Measurements from ENCODE around the gene OLFM1. TPM values are rescaled to one million over a fixed set of nuclear protein-coding genes. Genes with fewer than 3 reads are reported as not detected.
"Not testable (repeated sequence)": the region's sequence is repeated elsewhere in the genome, so short reads cannot be mapped to it uniquely, and the experiment has no call there.

OLFM1 gene
- total RNA-seq, 1 donor from 2014 or later = 5.3 TPM

DNA sequence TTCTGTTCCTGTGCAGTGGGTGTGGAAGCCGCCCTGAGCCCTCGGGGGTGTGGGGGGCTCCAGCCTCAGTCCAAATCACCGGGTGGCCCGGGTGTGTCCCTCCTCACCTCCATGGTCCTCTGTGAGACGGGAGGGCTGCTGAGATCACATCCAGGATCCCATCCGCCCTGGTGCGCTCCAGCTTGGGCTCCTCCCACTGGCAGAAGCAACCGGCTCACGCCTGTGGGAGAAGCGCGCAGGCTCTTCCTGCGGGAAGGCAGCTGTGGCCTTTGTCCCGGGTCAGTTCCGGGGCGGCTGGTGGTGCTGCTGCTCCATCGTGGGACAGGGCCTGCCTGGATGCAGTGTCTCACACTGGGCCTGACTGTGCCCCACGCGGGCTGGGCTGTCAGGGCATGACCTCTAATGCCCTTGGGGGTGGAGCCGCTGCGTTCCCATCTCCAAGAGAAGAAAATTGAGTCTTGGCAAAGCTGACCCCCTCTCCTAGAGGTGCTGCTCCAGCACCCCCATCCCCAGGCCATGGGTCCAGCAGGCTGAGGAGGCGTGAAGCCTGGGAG is 18.5 kb downstream of the OLFM1 start:
- intact Hi-C loops (cut with micrococcal nuclease) = no loop called here

DNA sequence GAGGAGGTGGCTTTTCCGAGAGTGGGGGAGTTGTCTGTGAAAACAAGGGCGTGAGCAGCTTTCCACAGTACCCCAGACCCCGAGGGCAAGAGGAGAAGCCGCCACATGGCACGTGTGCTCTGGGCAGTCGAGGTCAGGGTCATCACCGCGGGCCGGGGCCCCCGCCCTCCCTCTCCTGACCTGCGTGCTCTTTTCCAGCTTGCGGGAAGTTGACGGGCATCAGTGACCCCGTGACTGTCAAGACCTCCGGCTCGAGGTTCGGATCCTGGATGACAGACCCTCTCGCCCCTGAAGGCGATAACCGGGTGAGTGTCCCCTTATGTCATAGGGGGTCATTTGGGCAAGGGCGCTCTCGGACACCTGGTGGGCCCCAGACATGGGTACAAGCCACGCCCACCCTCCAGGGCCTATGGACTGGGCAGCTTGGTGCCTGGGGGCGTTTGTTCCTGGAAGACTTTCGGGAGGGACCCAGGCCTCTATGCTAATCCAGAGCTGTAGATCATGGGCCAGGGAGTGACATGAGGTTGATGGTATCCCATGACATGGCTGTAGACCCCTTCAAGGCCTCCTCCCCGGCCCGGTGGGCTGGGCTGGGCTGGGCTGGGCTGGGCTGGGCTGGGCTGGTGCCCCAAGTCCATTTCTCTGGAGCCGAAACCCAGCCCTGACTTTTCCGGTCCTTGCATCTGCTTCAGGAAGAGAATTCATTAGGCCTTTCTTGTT is 19.2 kb downstream of the OLFM1 start:
- intact Hi-C loops (cut with micrococcal nuclease) = no loop called here

DNA sequence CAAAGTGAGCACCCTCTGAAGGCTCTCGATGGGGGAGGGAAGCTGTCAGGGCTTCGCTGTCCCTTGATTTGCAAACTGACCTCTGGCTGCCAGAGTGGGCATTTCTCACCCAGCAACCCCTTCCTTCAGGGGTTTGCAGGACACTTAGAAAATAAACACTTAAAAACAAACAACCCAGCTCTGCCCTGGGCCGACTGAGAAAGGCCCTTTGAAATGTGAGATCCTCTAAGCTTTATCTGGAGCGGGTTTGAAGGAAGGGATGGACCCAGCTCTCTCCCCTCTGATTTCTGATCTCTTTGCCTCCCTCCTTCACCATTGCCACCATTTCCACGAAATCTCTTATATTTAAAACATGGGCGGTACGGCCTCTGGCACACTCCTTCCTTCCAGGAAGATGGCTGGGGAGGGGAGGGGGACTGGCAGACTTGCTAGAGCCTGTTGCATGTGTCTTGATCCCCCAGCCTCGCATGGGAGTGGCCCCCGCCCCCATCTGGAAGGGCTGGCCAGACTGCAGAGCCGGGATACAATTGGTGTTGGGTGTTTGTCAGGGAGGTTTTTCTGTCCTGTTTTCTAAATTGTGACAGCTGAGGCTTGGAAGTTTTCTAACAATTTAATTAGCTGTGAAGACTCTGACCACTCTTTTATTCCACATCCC is 20.2 kb downstream of the OLFM1 start:
- intact Hi-C loops (cut with micrococcal nuclease) = loop anchor here (2.0 kb wide), 1 partner anchor 23 kb away; no protein-coding TSS in a partner anchor

DNA sequence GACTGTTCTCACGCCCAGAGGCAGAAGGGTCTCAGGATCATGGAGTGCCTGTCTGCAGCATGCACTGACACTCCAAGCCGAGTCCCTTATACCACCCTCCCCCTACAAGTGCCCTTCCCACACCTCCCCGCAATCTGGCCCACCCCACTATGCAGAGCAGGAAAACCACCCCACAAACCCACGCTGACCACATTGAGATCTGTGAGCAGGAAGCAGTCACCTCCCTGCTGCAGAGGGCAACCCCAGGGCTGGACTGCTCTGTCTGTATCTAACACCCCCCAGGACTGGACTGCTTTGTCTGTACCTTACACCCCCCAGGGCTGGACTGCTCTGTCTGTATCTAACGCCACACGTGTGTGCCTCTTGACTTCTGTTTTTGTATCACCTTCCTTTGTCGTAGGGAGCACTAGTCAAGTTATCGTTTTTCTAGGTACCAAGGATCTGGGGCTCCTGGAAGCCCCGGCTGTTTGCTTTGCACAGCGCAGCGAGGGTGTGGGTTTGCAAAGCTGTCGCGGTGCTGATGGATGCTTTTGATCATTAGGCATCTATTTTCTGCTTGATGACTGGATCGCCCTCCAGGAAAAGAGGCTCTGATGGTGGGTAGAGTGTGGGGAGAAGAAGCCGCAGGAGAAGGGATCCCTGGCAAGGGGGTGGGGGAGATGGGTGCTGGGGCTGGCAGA is 21.5 kb downstream of the OLFM1 start:
- intact Hi-C loops (cut with micrococcal nuclease) = loop anchor here (2.0 kb wide), 1 partner anchor 22 kb away; no protein-coding TSS in a partner anchor

DNA sequence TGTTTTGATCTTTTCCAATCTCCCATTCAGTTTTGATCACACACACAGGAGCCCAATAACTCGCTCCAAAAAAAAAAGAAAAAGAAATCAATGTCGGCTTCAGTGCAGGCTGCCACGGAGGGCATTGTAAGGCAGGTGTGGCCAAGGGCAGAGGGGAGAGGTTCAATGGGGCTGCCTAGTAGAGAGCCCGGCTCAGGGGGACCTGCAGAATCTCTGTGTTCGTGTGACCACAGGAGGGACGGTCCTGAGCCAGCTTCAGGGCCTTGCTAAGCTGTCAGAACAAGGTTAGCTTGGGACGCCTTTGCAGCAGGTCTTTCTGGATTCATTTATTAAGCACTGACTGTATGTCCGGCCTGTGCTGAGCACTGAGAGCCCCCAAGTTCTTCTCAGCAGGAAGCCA is 22.2 kb downstream of the OLFM1 start:
- intact Hi-C loops (cut with micrococcal nuclease) = loop anchor here (2.0 kb wide), 1 partner anchor 21 kb away; no protein-coding TSS in a partner anchor

DNA sequence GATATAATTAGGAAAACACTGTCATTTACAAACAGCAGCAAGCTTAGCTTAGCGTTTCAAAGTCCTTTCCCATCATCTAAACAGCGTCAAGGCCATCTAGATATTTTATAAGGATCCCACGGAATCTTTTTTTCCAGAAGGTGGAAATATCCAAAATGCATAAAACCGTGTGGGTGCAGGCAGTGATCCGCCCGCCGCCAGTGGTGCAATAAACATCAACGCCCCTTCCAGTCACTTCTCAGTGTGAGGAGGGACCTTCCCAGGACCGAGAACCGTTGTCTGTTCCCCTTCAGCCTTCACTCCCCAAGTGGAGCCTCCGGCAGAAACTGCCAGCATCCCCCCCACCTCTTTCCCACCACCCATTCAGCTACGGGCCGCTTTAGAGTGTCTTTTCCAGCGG is 22.9 kb downstream of the OLFM1 start:
- intact Hi-C loops (cut with micrococcal nuclease) = no loop called here

DNA sequence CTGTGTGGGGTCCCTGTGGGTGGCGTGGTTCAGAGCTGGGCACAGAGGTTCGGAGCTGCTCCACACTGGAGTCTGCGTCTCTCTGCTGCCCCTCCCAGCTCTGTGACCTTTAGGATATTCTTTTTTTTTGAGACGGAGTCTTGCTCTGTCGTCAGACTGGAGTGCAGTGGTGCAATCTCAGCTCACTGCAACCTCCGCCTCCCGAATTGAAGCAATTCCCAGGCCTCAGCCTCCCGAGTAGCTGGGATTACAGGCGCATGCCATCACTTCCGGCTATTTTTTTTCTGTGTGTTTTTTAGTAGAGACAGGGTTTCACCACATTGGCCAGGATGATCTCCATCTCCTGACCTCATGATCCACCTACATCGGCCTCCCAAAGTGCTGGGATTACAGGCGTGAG is 24.1 kb downstream of the OLFM1 start:
- intact Hi-C loops (cut with micrococcal nuclease) = not testable (repeated sequence)

DNA sequence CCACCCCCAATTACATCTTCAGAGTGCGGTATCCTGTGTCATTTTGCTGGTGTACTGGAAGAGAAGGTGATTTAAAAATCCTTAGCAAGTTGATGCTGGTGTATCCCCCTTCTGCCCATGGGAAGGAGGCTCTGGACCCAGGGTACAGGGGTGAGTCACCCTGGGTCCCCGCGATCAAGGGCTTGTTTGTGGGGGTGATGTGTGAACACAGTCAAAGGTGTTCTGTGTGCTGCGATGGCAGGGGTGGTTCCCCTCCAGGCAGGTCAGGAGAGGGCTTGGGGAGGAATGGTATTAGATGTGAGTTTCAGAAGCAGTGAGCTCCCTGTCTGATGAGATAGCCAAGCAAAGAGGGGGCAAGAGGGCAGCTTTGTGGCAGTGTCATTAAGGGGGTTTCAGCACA is 28.9 kb downstream of the OLFM1 start:
- intact Hi-C loops (cut with micrococcal nuclease) = no loop called here

DNA sequence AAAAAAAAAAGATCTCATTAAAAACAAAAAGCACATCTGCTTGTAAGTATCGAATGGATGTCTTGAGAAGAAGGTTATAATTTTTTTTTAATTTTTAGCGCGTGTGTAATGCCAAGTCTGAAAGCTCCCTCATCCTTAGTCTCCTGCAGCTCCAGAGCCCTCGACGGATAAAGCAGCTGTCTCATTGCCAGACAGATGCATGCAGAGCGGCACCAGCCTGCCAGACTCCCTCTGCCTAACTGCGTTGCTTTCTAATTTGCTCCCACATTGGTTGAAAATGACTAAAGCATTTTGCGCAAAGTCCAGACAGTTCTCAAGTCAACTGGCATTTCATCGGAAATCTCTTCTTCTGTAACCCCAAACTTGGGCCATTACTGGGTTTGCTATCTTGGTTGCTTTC is 29.4 kb downstream of the OLFM1 start:
- intact Hi-C loops (cut with micrococcal nuclease) = no loop called here

DNA sequence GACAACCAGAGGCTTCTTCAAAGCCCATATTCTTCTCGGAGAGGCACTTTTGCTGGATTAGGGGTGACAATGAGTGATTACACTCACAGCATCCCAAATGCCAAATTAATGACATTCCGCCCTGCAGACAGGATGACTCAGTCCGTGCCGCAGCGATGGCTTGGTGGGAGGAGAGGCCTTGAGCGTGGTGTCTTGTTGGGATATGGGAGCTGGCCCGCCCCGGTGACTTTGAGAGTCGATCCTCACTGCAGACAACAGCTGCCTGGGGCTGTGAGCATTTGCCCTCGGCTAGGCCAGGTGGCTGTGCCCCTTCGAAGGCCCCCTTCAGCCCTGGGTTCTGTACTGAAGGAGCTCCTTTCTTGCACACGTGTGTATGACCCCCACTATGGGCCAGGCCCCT is 29.8 kb downstream of the OLFM1 start:
- intact Hi-C loops (cut with micrococcal nuclease) = no loop called here

DNA sequence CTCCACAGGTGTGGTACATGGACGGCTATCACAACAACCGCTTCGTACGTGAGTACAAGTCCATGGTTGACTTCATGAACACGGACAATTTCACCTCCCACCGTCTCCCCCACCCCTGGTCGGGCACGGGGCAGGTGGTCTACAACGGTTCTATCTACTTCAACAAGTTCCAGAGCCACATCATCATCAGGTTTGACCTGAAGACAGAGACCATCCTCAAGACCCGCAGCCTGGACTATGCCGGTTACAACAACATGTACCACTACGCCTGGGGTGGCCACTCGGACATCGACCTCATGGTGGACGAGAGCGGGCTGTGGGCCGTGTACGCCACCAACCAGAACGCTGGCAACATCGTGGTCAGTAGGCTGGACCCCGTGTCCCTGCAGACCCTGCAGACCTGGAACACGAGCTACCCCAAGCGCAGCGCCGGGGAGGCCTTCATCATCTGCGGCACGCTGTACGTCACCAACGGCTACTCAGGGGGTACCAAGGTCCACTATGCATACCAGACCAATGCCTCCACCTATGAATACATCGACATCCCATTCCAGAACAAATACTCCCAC is 32.1 kb downstream of the OLFM1 start:
- intact Hi-C loops (cut with micrococcal nuclease) = no loop called here

DNA sequence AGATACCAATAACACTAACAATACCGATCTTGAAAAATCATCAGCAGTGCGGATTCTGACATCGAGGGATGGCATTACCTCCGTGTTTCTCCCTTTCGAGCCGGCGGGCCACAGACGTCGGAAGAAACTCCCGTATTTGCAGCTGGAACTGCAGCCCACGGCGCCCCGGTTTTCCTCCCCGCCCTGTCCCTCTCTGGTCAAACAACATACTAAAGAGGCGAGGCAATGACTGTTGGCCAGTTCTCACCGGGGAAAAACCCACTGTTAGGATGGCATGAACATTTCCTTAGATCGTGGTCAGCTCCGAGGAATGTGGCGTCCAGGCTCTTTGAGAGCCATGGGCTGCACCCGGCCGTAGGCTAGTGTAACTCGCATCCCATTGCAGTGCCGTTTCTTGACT is 32.8 kb downstream of the OLFM1 start:
- intact Hi-C loops (cut with micrococcal nuclease) = no loop called here

DNA sequence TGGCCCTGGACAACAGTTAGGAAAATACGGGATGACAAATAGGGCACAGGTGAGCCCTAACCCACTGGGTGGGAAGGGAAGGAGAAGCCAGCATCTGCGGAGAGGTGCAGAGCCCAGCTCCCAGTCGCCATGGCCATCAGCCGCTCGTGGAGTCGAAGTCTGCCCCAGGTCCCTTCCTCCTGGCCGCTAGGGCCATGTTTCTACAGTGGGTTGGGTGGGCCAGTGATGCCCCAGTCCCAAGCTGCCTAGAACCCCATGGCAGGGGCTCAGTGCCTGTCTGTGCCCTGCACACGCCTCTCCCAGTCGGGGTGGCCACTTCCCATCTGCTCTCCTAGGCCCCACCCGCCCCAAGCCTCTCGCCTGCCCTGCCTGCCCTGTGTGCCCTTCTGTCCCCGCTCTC is 34.8 kb downstream of the OLFM1 start:
- intact Hi-C loops (cut with micrococcal nuclease) = no loop called here

DNA sequence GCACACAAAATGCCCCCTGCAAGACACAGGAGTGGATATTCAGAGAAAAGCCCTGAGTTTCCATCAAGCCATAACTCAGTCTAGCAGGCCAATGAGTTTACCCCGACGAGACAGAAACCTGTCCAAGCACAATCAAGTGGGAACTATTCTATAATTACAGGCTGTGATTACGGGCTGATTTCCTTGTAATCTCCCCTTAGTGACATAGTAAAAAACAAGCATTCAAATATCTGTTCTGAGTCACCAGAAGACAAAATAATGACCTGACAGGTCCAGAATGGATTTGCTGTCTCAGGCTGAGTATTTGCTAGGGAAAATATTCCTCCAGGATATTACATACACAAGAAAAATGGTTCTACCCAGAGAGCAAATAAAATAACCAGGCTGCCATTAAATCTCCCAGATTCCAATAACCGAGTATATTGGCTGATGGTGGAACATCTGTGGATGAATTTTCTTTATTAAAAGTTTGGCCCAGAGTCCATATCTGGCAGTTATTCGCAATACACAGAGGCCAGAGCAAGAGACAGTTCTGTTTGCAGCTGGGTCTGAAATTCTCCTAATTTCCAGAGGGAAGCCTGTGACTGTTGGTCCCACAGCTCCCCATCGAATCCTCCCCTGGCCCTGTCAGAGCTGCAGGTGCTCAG is 35.8 kb downstream of the OLFM1 start:
- intact Hi-C loops (cut with micrococcal nuclease) = no loop called here

DNA sequence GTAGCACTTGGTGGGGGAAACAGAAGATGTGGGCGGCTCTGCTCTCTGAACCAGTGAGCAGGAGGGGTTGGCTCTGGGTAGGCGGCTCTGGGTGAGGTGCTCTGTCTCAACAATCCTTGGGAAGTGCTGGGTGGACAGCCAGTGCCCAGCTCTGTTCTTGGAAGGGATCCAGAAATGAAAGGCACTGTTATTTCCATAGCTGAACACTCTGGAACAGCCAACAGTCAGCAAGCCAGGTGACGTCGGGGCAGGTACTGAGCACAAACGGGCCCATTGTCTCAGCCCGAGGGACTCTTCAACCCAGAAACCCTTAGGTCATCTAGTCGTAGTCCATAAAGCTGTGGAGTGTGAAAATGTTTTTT is 36.3 kb downstream of the OLFM1 start:
- intact Hi-C loops (cut with micrococcal nuclease) = no loop called here

DNA sequence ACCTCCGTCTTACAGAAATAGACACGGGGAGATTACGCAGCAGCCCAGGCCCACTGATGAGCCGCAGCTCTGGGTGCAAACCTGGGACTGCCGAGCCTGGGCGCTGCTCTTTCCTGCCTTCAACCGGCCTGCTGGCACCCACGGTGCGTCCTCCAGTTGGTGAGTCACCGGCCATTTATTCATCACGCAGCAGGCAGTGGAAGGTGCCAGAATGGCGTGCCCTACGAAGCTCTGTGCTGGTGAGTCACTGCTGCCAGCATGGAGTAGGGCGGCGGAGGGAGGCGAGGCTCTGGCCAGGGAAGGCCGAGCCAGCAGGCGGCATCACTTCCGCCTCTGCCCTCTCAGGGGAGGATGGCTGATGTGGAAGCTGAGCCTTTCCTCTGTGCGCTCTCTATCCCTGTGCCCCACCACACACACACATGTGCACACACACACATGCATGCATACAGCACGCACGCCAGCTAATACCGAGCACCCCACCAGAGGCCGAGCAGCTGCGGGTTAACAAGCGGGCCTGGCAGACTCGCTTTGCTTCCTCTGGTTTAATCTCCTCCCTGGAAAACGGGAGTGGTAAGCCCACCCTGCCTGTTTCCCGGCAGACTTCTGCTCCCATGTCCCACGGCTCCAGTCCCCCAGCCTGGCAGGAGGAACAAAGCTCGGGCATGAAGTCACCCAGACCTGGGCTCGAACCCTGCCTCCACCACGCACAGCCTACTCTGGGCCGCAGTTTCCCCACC is 39.2 kb downstream of the OLFM1 start:
- intact Hi-C loops (cut with micrococcal nuclease) = no loop called here

DNA sequence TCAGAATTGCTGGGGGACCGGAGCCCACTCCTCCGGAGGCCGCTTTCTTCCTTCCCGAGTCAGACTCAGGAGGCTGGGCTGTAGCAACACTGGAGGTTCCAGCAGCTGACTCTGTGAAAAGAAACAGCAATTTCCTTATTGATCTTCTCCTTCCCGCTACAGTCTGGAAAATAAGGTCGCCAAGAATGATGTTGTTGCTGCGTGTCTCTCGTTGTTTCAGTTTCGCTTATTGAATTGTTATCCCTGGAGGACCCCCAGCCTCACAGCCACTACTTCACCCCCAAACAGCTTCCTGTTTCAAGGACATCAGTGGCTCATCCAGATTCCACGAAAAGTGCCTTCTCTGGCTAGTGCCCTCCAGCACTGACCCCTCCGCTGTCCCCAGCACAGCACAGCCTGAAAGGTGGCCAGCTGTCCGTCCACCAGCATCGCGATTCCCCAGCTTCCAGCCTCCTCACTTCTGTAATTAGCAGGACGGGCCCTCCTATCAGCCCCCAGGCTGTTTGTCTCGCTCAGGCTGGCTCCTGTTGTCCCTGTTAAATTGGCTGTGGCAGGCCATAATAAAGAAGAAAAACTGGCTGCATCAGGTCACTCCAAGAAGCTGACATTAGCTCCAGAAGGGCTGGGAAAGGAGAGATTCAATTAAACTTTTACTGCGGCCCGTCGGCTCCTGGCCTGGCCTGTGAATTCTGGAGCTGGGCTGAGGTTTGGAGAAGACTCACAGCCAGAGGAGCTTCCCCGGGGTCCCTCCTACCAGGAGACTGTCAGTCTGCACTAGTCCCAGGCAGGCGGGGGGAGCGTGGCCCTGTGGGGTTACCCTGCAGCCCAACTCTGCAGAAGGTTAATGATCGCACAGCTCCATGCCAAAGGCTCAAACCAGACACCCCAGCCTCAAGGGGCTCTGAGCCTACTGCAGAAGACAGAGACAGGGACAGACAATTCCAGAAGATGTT is 40.5 kb downstream of the OLFM1 start:
- intact Hi-C loops (cut with micrococcal nuclease) = no loop called here

DNA sequence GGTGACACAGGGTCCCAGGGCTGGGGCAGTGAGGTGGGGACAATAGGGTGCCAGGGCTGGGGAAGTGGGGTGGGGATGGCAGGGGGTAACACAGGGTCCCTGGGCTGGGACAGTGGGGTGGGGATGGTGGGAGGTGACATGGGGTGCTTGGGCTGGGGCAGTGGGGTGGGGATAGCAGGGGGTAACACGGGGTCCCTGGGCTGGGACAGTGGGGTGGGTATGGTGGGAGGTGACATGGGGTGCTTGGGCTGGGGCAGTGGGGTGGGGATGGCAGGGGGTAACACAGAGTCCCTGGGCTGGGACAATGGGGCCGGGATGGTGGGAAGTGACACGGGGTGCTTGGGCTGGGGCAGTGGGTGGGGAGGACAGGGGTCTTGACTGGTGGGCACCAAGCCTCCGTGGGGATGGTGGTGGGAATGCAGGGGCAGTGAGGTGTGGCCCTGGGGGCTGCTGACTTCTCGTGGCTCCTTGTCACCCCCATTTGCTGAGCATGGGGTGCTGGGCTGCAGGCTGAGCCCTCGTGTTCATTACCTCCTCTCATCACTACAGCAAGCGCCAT is 41.7 kb downstream of the OLFM1 start:
- intact Hi-C loops (cut with micrococcal nuclease) = no loop called here

Data from T-helper 1 cell treated with Interleukin-12 subunit alpha and Interleukin-12 subunit beta and Interleukin-4 antibody, amounts not matched to agents 30 ng/mL and 1 ng/mL, for 36 hours (primary cell).